Upper lobe of left lung (tissue), 4 donors: ENCODE measurements around the gene RRP1B.

ENCODE experiments used
- POLR2A ChIP-seq, 4 donors: fragments of 450-650 bp; IDR thresholded peaks; one replicate each; pipeline ENCODE4 v1.5.1; 2016 to 2017; ENCODE audit warnings: antibody characterized with exemption in 4 of 4, mild to moderate bottlenecking in 2 of 4
- POLR2AphosphoS5 ChIP-seq, 2 donors: sonication (generic); formaldehyde crosslinking; IDR thresholded peaks; one replicate each; pipeline ENCODE4 v1.5.1; 2017; ENCODE audit warnings: antibody characterized with exemption in 2 of 2
- TF ChIP-seq, protein P1 (sequence below), 6 experiments: fragments of 450-650 bp in 4 of 6; fragments of 200-600 bp in 2 of 6; sonication (generic) in 2 of 6; IDR thresholded peaks; one replicate each; pipeline ENCODE4 v1.5.1; 2016 to 2019; ENCODE audit warnings: antibody characterized with exemption in 6 of 6

DNA sequence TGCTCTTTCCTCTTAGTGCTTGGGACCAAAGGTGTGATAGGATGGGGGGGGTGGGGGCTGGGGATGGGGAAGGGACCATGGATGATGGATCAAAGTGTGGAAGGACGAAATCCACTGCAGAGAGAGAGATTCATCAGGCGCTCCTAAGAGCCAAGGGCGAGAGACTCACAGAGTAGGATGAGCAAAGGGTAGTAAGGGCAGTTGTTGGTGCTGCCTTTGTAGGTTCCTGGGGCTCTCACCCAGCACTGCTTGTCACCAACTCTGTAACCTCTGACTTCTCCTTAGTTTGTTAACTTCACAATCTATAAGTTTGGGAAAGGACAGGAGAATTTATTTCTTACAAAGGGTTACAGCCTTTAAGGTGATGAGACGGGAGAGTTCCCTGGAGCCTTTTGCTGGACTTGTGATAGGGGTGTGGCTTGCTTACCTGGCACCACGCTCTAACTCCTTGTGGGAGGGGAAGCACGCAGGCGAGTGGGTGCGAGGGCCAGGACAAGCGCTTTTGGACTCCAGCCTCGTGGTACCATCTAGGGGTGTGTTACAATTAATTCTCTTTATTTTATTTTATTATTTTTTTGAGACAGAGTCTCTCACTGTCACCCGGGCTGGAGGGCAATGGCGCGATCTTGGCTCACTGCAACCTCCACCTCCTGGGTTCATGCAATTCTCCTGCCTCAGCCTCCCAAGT is 58.0 kb downstream of the RRP1B start:
- TF ChIP-seq, protein P1, sequence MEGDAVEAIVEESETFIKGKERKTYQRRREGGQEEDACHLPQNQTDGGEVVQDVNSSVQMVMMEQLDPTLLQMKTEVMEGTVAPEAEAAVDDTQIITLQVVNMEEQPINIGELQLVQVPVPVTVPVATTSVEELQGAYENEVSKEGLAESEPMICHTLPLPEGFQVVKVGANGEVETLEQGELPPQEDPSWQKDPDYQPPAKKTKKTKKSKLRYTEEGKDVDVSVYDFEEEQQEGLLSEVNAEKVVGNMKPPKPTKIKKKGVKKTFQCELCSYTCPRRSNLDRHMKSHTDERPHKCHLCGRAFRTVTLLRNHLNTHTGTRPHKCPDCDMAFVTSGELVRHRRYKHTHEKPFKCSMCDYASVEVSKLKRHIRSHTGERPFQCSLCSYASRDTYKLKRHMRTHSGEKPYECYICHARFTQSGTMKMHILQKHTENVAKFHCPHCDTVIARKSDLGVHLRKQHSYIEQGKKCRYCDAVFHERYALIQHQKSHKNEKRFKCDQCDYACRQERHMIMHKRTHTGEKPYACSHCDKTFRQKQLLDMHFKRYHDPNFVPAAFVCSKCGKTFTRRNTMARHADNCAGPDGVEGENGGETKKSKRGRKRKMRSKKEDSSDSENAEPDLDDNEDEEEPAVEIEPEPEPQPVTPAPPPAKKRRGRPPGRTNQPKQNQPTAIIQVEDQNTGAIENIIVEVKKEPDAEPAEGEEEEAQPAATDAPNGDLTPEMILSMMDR (IDR thresholded peaks at IDR 0.05): no peak
- TF ChIP-seq POLR2A (IDR thresholded peaks at IDR 0.05) (no peak), POLR2AphosphoS5 (IDR thresholded peaks at IDR 0.05) (no peak)
